ENCODE measurements around the gene ARL8A.

DNA sequence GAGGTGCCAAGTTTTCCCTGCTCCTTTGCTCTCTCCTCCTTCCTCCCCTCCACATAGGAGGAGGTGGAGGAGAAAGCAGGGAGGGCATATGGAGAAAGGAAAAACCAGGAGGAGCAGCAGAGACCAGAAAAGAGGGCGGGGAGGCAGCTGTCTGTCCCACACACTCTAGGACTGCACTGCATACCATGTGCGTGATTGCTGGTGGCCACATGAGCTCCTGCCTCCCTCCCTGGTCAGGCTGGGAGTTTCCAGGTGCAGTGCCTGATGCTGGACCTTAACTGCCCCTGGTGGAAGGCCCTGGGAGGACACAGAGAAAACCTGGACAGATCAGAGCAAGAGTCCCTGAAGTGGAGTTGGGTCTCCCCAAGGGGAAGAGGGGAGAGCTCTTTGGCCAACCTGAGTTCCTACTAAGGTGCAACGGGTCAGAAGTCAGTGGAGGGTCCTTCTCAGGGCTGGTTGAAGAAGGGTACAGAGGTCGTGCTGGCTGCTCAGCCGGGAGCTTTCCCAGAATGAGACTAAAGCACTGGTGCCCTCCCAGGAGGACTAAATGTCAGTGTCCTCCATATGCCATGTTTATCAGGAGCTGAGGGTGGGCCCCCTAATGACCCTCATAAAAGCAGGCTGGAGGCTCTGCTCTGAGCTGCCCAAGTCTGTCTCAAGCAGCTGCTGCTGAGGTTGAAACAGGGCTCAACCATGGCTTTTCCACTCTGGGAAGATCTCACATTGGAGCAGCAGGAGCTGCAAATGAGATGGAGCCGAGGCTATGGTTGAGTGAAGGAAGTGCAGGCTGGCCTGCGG lies 45.6 kb upstream of the ARL8A start:
- TF ChIP-seq EZH2 (IDR thresholded peaks at IDR 0.05; ENCODE audit: insufficient read depth, poor library complexity, severe bottlenecking) (no peak), EZH2phosphoT487 (IDR thresholded peaks at IDR 0.05; ENCODE audit: insufficient read depth, low read depth) (no peak)
